Measurements from ENCODE around the gene RNASE4.
"Not testable (repeated sequence)": the region's sequence is repeated elsewhere in the genome, so short reads cannot be mapped to it uniquely, and the experiment has no call there.

Gene RNASE4, protein sequence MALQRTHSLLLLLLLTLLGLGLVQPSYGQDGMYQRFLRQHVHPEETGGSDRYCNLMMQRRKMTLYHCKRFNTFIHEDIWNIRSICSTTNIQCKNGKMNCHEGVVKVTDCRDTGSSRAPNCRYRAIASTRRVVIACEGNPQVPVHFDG

DNA sequence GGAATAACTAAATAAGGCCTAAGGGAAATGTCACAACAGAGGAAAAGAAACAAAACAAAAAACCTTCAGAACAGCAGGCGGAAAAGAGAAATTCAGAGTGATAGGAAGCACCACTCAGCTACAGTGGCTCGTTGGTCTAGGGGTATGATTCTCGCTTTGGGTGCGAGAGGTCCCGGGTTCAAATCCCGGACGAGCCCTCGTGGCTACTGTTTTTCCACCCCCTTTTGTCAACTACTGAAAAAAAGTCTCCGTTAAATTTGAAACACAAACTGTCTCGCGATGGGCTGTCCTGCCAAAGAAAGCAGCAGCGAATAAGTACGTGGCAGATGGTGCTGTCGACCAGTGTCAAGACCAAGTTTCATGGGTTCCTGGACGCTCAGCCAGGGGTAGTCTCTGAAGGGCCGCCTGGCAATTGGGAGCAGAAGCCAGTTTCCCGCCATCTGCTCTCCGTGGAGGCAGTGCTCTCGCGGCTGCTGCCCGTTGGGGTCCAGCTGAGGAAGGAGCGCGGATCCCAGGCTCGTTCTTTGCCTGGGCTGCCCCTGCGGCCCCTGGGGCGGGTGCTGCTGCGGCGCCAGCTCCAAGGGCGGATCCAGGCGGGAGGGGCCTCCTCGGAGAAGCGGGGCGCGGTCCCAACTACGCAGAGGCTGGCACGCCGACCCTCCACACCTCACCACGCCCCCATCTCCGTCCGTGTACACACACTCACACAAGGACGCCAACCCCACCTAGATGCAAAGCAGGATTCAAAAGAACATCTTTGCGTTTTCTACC is at the start of gene RNASE4:
Gene RNASE4, plus strand, starts transcription at position 670 of the 771 bp plus-strand sequence. CDS start 14,812 bp downstream, outside the sequence.
- DNase-seq, result peak; percentile 93

DNA sequence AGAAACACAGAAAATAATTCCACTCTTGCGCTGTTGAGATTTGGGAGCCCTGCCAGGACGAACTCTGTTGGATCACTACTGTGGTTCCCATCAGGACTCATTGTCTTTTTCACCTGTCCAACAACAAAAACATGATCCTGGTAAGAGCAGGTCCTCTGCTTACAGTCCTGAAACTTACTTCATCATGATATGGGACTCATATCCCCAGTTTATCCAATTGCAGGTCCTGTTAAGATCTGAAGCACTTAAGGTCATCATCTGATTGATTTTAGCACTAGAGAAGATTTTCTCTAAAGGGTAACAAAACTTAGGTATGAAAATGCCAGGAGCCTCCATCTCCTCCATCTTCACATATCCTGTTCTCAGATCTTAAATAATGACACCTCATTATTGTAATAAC is 42.8 kb upstream of the RNASE4 start, which contains the start of gene OR6S1:
Gene OR6S1, minus strand, starts transcription at position 101 of the 400 bp plus-strand sequence. Its CDS starts 0 bp downstream, at position 101.
- no peak for DNase-seq

DNA sequence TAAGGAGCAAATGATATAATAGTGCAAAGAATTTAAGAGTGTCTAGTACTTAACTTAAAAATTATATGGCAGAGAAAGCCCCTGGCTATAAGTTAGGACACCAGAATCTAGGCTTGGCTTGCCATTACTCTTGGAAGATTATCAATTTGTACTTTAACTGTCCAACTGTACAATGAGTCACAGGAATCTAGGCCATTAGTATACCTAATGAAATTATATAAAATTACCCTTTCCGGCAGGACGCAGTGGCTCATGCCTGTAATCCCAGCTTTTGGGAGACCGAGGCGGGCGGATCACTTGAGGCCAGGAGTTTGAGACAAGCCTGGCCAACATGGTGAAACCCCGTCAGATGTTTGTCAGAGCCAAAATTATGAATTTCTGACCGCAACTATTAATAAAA is 42.2 kb upstream of the RNASE4 start:
- DNase-seq, result no peak

GRCh38 chr14:20642755-20643154 is 41.6 kb upstream of the RNASE4 start:
- DNase-seq, result not testable (repeated sequence)

- DNase-seq, result no peak
These were observed 39.8 kb upstream of the RNASE4 start for GRCh38 chr14:20644520-20644919.

DNA sequence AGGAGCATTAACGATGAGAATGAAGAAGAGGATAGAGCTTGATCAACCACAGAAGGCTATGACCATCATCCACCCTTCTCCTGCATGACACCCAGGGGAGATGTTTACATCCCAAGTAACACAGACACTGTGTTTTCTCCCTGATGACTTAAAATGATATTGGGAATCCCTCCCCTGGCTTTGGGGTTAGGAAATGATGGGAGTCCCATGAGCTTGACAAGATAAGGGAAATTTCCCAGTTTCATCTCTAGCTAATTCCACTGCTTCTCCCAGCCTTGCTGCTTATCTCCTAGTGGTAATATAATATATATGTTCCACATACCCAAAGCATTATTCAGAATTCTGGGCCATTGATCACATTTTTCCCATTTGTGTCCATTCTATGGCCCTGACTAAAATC is 38.9 kb upstream of the RNASE4 start:
- no peak for DNase-seq

DNA sequence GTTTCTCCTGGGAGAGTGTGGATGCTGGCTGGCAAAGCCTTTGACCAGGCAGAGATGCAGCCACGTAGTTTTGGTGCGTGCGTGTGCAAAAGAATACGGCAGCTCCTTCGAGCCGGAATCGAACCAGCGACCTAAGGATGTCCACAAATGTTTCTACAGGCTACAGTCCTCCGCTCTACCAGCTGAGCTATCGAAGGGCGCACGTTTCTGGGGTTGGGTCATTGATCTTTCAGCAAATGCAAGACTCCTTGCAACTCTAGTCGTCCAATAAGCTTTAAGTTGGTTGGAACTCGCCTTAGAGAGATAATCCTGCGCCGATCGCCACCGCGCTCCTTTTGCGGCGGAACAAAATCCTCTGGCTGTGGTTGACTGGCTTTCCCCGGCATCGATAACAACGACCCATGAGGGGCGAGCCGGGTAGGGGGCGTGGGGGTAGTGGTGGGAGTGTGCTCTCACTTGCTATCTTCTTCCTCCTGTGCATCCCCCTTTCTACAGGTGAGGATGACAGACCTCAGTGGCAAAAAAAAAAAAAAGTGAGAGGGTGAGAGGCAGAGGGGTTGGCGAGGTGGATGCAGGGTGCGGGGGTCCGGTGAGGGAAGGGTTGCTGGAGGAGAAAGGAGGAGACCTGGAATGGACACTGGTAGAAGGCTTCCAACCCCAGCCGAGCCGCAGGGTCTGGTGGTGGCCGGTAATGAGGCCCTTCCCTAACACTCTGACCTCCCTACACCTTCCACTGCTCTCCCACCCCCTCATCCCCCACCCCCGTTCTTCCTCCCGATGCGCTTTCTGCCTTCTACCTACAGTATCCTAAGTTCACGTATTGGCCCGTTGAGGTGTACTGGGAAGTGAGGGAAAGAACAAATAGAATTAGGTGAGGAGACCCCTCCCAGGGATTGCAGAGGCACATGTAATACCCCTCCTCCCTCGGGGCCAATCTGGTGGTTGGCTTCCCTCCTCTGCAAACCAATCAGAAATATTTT is 31.1 kb upstream of the RNASE4 start:
- peak; percentile 50 for DNase-seq

- DNase-seq, result no peak
These were observed 28.5 kb upstream of the RNASE4 start for GRCh38 chr14:20655851-20656250.

- DNase-seq, result no peak
These were observed 28.1 kb upstream of the RNASE4 start for GRCh38 chr14:20656274-20656673.

GRCh38 chr14:20657216-20658211 is 26.8 kb upstream of the RNASE4 start:
- DNase-seq, result no peak

GRCh38 chr14:20658246-20658645 is 26.1 kb upstream of the RNASE4 start:
- no peak for DNase-seq

- DNase-seq, result no peak
These were observed 25.0 kb upstream of the RNASE4 start for GRCh38 chr14:20659336-20659735.

DNA sequence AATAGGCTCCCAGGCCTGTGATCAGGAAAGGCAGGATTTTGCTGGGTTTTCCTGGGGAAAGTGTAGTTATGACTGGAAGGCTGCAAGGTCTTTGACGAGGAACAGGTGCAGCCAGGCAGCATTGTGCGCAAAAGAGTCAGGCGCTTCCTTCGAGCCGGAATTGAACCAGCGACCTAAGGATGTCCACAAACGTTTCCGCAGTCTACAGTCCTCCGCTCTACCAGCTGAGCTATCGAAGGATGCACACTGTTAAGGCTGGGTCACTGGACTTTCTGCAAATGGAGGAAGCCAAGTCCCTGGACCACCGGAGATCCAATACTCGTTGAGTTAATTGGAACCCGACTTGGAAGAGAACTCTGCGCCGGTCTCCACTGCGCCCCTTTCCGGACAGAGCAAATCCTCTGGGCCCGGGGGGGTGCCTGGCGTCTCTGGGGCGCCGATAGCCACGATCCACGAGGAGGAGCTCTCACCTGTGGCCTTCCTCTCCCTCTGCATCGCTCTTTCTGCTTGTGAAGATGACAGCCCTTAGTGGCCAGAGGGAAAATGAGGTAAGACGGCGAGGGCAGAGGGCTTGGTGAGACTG is 24.5 kb upstream of the RNASE4 start:
- DNase-seq, result no peak

DNA sequence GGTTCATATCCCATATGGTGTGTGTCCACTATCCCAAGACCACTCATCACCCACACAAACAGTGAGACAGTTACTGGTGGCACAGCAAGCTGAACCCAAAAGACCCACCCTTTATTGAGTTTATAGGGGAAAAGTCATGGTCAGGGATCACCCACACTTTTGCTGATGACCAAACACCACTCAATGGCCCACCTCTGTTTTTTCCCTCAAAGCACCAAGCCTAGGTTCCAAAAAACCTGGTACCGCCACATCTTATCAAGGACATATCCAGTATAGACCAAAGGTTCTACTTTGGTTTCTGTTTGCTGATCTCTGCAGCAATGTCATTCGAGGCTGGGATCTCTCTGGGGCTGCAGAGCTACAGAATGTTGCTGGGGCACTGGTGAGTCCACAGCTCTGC is 23.2 kb upstream of the RNASE4 start:
- no peak for DNase-seq

GRCh38 chr14:20662968-20663732 is 21.2 kb upstream of the RNASE4 start:
- DNase-seq, result peak; percentile 54

DNA sequence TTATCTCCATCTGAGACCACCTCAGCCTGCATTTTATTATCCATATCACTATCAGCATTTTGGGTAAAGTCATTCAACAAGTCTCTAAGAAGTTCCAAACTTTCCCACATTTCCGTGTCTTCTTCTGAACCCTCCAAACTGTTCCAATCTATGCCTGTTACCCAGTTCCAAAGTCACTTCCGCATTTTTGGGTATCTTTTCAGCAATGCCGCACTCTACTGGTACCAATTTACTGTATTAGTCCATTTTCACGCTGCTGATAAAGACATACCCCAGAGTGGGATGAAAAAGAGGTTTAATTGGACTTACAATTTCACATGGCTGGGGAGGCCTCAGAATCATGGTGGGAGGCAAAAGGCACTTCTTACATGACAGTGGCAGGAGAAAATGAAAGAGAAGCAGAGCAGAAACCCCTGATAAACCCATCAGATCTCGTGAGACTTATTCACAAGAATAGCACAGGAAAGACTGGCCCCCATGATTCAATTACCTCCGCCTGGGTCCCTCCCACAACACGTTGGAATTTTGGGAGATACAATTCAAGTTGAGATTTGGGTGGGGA is 17.9 kb upstream of the RNASE4 start:
- DNase-seq, result not testable (repeated sequence)

DNA sequence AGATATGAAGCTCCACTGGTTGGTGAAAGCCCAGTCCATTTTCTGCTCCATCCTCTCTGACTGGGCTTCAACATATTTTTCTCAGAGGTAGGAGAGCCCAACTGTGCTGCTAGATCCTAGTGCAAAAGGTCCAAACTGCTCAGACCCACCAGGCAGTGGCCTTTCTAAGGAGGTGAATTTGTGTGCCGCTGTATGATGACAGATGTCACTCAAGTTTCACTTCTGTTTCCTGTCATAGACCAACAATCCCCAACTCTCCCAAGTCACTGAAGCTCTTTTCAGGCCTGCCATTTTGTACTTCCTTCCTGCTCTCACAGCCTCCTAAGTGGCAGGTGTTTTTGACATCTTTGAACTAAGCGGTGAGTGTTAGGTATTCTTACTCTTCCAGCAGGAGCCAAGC is 16.4 kb upstream of the RNASE4 start:
- DNase-seq, result no peak

GRCh38 chr14:20668969-20669368 is 15.4 kb upstream of the RNASE4 start:
- no peak for DNase-seq

DNA sequence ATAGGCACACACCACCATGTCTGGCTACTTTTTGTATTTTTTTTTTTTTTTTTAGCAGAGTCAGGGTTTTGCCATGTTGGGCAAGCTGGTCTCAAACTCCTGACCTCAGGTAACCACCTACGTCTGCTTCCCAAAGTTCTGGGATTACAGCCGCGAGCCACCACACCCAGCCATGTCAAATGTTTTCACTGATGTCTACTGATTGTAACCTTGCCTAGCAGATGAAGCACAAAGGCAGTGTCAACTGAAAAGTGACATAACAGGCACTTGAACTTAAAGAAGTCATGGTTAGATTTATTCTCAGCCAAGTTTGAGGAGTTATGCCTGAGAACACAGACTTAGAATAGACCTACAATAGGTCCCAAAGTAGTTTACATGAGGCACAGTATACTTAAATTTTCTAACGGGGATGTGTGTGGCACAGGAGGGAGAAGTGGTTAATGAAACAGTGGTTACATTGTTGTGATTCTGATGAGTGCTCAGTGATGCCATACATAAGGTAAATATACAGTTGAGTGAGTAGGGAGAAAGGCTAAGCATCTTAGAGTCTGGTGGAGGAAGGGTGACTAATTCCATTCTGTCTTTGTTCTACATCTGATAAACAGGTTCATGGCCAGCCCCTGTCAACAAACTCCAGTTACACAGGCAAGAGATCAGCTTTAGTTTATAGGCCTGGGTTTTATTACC is 12.6 kb upstream of the RNASE4 start:
- no peak for DNase-seq

- DNase-seq, result no peak
These were observed 8.7 kb upstream of the RNASE4 start for GRCh38 chr14:20675669-20676068.

Data from retina (tissue), 1 donor.